ENCODE results near the gene SLC4A2.
"Not testable (repeated sequence)": the region's sequence is repeated elsewhere in the genome, so short reads cannot be mapped to it uniquely, and the experiment has no call there.

The SLC4A2 gene

GRCh38 chr7:151026771-151027727, 32.3 kb upstream of the SLC4A2 start:
- DNase-seq = not testable (repeated sequence)

- DNase-seq = not testable (repeated sequence)
Observed at GRCh38 chr7:151027728-151028130, 31.7 kb upstream of the SLC4A2 start.

GRCh38 chr7:151028131-151028947, 31.1 kb upstream of the SLC4A2 start, which contains the start of gene ABCB8:
Gene ABCB8 (plus strand): TSS chr7:151028450. CDS start chr7:151028516, 66 bp downstream.
- DNase-seq = peak; percentile 78

GRCh38 chr7:151028948-151029501, 30.4 kb upstream of the SLC4A2 start:
- no peak for DNase-seq

GRCh38 chr7:151031011-151031410, 28.4 kb upstream of the SLC4A2 start:
- DNase-seq = no peak

GRCh38 chr7:151032936-151033863, 26.2 kb upstream of the SLC4A2 start:
- no peak for DNase-seq

GRCh38 chr7:151033864-151034249, 25.5 kb upstream of the SLC4A2 start:
- no peak for DNase-seq

GRCh38 chr7:151034312-151035025, 24.9 kb upstream of the SLC4A2 start:
- no peak for DNase-seq

GRCh38 chr7:151035026-151035717, 24.2 kb upstream of the SLC4A2 start:
- no peak for DNase-seq

- no peak for DNase-seq
Observed at GRCh38 chr7:151035902-151036301, 23.5 kb upstream of the SLC4A2 start.

- no peak for DNase-seq
Observed at GRCh38 chr7:151038951-151039849, 20.2 kb upstream of the SLC4A2 start.

GRCh38 chr7:151039850-151040548, 19.4 kb upstream of the SLC4A2 start:
- no peak for DNase-seq

- DNase-seq = no peak
Observed at GRCh38 chr7:151040616-151041375, 18.6 kb upstream of the SLC4A2 start.

- not testable (repeated sequence) for DNase-seq
Observed at GRCh38 chr7:151043449-151043848, 15.9 kb upstream of the SLC4A2 start.

GRCh38 chr7:151043959-151044358, 15.4 kb upstream of the SLC4A2 start:
- no peak for DNase-seq

GRCh38 chr7:151045262-151045661, 14.1 kb upstream of the SLC4A2 start:
- no peak for DNase-seq

- no peak for DNase-seq
Observed at GRCh38 chr7:151045967-151046366, 13.4 kb upstream of the SLC4A2 start.

Measured in NCI-H510A (cell line).